SK-N-SH treated with all-trans-retinoic acid at 6 μM for 48 hours (cell line): ENCODE data around the gene MIPEP.

ENCODE experiments used
- BACH2 ChIP-seq: fragments of 250-450 bp; sonication (Bioruptor Pico); IDR thresholded peaks from 2 replicates; pipeline ENCODE4 v1.9.0; 2021; ENCODE audit warnings: mild to moderate bottlenecking, borderline replicate concordance
- ESRRG ChIP-seq: fragments of 250-450 bp; sonication (Bioruptor Pico); IDR thresholded peaks from 2 replicates; pipeline ENCODE4 v1.6.1; 2021; ENCODE audit warnings: mild to moderate bottlenecking
- ISL1 ChIP-seq: fragments of 250-450 bp; sonication (Bioruptor Pico); IDR thresholded peaks from 2 replicates; pipeline ENCODE4 v2.1.2; 2022; ENCODE audit warnings: mild to moderate bottlenecking, moderate library complexity
- SNAI2 ChIP-seq: fragments of 250-450 bp; sonication (Bioruptor Pico); IDR thresholded peaks from 2 replicates; pipeline ENCODE4 v1.5.0; 2020; ENCODE audit warnings: mild to moderate bottlenecking, moderate library complexity
- TCF4 ChIP-seq: fragments of 250-450 bp; sonication (Bioruptor Pico); IDR thresholded peaks from 2 replicates; pipeline ENCODE4 v1.8.0; 2021; ENCODE audit warnings: mild to moderate bottlenecking, moderate library complexity, borderline replicate concordance
- ZFP3 ChIP-seq: fragments of 250-450 bp; sonication (Bioruptor Pico); IDR thresholded peaks from 2 replicates; pipeline ENCODE4 v1.5.0; 2020; ENCODE audit warnings: mild to moderate bottlenecking, moderate library complexity
- ZNF565 ChIP-seq: fragments of 450-650 bp; formaldehyde crosslinking; conservative IDR thresholded peaks from 2 replicates; pipeline ENCODE4 v1.5.0; 2020; ENCODE audit warnings: low read depth, mild to moderate bottlenecking, moderate library complexity
- TF ChIP-seq, protein P1 (sequence below): fragments of 250-450 bp; sonication (Bioruptor Pico); IDR thresholded peaks from 2 replicates; pipeline ENCODE4 v1.8.0; 2020; ENCODE audit warnings: mild to moderate bottlenecking, moderate library complexity, borderline replicate concordance

- TF ChIP-seq, protein P1, sequence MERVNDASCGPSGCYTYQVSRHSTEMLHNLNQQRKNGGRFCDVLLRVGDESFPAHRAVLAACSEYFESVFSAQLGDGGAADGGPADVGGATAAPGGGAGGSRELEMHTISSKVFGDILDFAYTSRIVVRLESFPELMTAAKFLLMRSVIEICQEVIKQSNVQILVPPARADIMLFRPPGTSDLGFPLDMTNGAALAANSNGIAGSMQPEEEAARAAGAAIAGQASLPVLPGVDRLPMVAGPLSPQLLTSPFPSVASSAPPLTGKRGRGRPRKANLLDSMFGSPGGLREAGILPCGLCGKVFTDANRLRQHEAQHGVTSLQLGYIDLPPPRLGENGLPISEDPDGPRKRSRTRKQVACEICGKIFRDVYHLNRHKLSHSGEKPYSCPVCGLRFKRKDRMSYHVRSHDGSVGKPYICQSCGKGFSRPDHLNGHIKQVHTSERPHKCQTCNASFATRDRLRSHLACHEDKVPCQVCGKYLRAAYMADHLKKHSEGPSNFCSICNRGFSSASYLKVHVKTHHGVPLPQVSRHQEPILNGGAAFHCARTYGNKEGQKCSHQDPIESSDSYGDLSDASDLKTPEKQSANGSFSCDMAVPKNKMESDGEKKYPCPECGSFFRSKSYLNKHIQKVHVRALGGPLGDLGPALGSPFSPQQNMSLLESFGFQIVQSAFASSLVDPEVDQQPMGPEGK (CRISPR knock-in tag), result no peak
- no peak for TF ChIP-seq BACH2 (CRISPR knock-in tag)
- no peak for TF ChIP-seq ZFP3 (CRISPR knock-in tag)
- no peak for TF ChIP-seq ZNF565 (CRISPR knock-in tag)
- no peak for TF ChIP-seq ISL1 (CRISPR knock-in tag)
- no peak for TF ChIP-seq TCF4
- TF ChIP-seq ESRRG, result no peak
- TF ChIP-seq SNAI2 (CRISPR knock-in tag), result no peak
These were observed 55.2 kb downstream of the MIPEP start for GRCh38 chr13:23833733-23834611.
